Loucy (cell line): ENCODE results near the gene TIMM13.

Source experiments
- H2AFZ ChIP-seq: fragments of 200-600 bp; sonication (generic); 2 replicates; pipeline ENCODE4 v1.6.0; 2016; ENCODE audit warnings: antibody characterized with exemption, mild to moderate bottlenecking, low read length, moderate library complexity
- H3F3A ChIP-seq: fragments of 200-600 bp; 2 replicates; pipeline ENCODE4 v1.6.0; 2016; ENCODE audit warnings: antibody characterized with exemption, low read depth, mild to moderate bottlenecking
- H3K27me3 ChIP-seq: fragments of 200-600 bp; sonication (generic); 2 replicates; pipeline ENCODE4 v1.6.1; 2014; ENCODE audit warnings: low read length, mild to moderate bottlenecking; ENCODE audit not compliant: insufficient read depth, poor library complexity, severe bottlenecking
- H3K36me3 ChIP-seq: fragments of 200-600 bp; sonication (generic); 2 replicates; pipeline ENCODE4 v1.6.1; 2016; ENCODE audit warnings: low read length; ENCODE audit not compliant: insufficient read depth
- H3K4me1 ChIP-seq: fragments of 200-600 bp; sonication (generic); 2 replicates; pipeline ENCODE4 v1.5.1; 2014; ENCODE audit warnings: low read length, mild to moderate bottlenecking; ENCODE audit not compliant: insufficient read depth, poor library complexity, severe bottlenecking
- H3K4me2 ChIP-seq: fragments of 200-600 bp; sonication (generic); 2 replicates; pipeline ENCODE4 v1.6.0; 2014; ENCODE audit warnings: antibody characterized with exemption, low read length, low read depth, mild to moderate bottlenecking; ENCODE audit not compliant: poor library complexity, severe bottlenecking
- H3K4me3 ChIP-seq: fragments of 200-600 bp; sonication (generic); 2 replicates; pipeline ENCODE4 v1.5.1; 2014; ENCODE audit warnings: low read length, mild to moderate bottlenecking, mixed read lengths; ENCODE audit not compliant: poor library complexity, severe bottlenecking
- H3K79me2 ChIP-seq: fragments of 200-600 bp; sonication (generic); 2 replicates; pipeline ENCODE4 v1.6.1; 2014; ENCODE audit warnings: low read length; ENCODE audit not compliant: insufficient read depth
- H3K9ac ChIP-seq: fragments of 200-600 bp; sonication (generic); 2 replicates; pipeline ENCODE4 v1.6.0; 2014; ENCODE audit warnings: mild to moderate bottlenecking, low read depth, low read length, moderate library complexity; ENCODE audit not compliant: poor library complexity, severe bottlenecking
- H3K9me2 ChIP-seq: fragments of 200-600 bp; sonication (generic); replicated peaks from 2 replicates; pipeline ENCODE4 v1.6.1; 2016; ENCODE audit warnings: low read depth, low read length, mixed read lengths
- H3K9me3 ChIP-seq: fragments of 200-600 bp; sonication (generic); 2 replicates; pipeline ENCODE4 v1.6.1; 2014; ENCODE audit warnings: mild to moderate bottlenecking, antibody characterized with exemption, low read length, low read depth; ENCODE audit not compliant: insufficient read depth
- H4K20me1 ChIP-seq: fragments of 200-600 bp; sonication (generic); 2 replicates; pipeline ENCODE4 v1.6.0; 2014; ENCODE audit warnings: antibody characterized with exemption, low read length, mild to moderate bottlenecking; ENCODE audit not compliant: insufficient read depth, poor library complexity, severe bottlenecking
- EZH2phosphoT487 ChIP-seq: fragments of 200-600 bp; IDR thresholded peaks from 2 replicates; pipeline ENCODE4 v1.6.1; 2018; ENCODE audit warnings: antibody characterized with exemption, mild to moderate bottlenecking, moderate library complexity, borderline replicate concordance
- TF ChIP-seq, protein P1 (sequence below): fragments of 200-600 bp; sonication (generic); conservative IDR thresholded peaks from 2 replicates; pipeline ENCODE4 v1.5.1; 2014; ENCODE audit warnings: mild to moderate bottlenecking, antibody characterized with exemption, low read length

TIMM13 gene

DNA sequence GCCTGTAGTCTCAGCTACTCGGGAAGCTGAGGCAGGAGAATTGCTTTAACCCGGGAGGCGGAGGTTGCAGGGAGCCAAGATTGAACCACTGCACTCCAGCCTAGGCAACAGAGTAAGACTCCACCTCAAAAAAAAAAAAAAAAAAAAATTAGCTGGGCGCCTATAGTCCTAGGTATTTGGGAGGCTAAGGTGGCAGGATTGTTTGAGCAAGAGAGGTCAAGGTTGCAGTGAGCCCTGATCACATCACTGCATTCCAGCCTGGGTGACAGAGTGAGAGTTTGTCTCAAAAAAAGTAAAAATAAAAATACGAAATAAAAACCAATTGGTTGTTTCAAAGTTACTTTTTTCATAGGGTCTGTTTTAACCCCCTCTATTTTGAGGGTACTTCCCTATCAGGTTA is 30.7 kb upstream of the TIMM13 start:
- Histone ChIP-seq H3K9me2 (no peaks in the 10 kb centered on the region), H3K4me3 (no peak overlapping the region), H3F3A (0 out of 2 replicates have a peak, but pooled peaks cover 3% of the 10 kb centered on the region), H4K20me1 (peaks cover 31% of the 10 kb centered on the region), H3K9ac (no peak overlapping the region), H3K4me2 (no peak overlapping the region), H3K36me3 (no peaks in the 10 kb centered on the region), H3K9me3 (no peaks in the 10 kb centered on the region), H3K79me2 (peaks cover 42% of the 10 kb centered on the region), H3K27me3 (peaks cover 6% of the 10 kb centered on the region), H2AFZ (no peak overlapping the region), H3K4me1 (peaks cover 23% of the 10 kb centered on the region)
- no peak for TF ChIP-seq EZH2phosphoT487

DNA sequence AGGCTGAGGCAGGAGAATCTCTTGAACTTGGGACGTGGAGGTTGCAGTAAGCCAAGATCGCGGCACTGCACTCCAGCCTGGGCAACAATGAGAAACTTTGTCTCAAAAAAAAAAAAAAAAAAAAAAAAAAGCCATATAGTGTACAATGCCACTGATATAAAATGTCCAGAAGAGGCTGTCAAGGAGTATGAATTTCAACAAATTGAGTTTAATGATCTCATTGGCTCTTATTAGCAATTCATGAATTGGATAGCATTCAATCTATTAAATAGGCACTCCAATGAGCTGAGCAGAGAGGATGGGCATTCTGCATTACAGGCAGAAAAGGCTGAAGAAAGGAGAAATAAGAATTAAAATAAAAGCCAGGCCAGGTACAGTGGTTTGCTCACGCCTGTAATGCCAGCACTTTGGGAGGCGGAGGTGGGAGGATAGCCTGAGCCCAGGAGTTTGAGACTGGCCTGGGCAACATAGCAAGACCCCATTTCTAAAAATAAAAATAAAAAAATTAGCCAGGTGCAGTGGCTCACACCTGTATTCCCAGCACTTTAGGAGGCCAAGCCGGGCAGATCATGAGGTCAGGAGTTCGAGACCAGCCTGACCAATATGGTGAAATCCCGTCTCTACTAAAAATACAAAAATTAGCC is 30.1 kb upstream of the TIMM13 start:
- TF ChIP-seq, protein P1, sequence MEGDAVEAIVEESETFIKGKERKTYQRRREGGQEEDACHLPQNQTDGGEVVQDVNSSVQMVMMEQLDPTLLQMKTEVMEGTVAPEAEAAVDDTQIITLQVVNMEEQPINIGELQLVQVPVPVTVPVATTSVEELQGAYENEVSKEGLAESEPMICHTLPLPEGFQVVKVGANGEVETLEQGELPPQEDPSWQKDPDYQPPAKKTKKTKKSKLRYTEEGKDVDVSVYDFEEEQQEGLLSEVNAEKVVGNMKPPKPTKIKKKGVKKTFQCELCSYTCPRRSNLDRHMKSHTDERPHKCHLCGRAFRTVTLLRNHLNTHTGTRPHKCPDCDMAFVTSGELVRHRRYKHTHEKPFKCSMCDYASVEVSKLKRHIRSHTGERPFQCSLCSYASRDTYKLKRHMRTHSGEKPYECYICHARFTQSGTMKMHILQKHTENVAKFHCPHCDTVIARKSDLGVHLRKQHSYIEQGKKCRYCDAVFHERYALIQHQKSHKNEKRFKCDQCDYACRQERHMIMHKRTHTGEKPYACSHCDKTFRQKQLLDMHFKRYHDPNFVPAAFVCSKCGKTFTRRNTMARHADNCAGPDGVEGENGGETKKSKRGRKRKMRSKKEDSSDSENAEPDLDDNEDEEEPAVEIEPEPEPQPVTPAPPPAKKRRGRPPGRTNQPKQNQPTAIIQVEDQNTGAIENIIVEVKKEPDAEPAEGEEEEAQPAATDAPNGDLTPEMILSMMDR = no peak; the same call in 1 of the 2 replicates
- TF ChIP-seq EZH2phosphoT487 = no peak
- peak overlapping the region; percentile 89 for H3K4me2 ChIP-seq
- H2AFZ ChIP-seq = peak overlapping the region; percentile 85

DNA sequence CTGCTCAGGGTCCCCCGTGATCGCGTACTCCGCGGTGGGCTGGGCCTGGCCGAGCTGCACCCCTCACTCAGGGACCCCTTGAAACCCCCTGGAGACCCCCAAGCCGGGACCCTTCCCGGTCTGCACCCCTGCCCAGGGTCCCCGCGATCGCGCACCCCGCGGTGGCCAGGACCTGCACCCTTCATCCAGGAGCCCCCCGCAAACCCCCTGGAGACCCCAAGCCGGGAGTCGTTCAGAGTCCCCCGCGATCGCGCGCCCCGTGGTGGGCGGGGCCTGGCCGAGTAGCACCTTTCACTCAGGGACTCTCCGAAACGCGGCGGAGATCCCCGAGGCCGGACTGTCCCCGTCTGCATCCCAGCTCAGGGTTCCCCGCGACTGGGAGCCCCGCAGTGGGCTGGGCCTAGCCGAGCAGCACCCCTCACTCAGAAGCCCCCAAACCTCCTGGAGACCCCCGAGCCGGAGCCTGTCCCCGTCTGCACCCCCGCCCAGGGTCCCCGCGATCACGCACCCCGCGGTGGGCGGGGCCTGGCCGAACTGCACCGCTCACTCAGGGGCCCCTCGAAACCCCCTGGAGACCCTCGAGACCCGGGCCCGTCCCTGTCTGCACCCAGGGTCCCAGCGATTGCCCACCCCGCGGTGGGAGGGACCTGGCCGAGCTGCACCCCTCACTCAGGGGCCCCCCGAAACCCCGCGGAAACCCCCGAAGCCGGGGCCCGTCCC is 28.6 kb upstream of the TIMM13 start:
- H3K4me1 ChIP-seq = peaks cover 23% of the 10 kb centered on the region
- peak overlapping the region; percentile 89 for H3K4me3 ChIP-seq
- H3K36me3 ChIP-seq = no peaks in the 10 kb centered on the region
- TF ChIP-seq EZH2phosphoT487 = no peak
- TF ChIP-seq, protein P1 = no peak
- peaks cover 62% of the 10 kb centered on the region for H3K79me2 ChIP-seq
- H2AFZ ChIP-seq = peak overlapping the region; percentile 15; the same call in 1 of the 2 replicates
- 0 out of 2 replicates have a peak, but pooled peaks cover 3% of the 10 kb centered on the region for H3F3A ChIP-seq
- peaks cover 42% of the 10 kb centered on the region for H4K20me1 ChIP-seq
- H3K4me2 ChIP-seq = peak overlapping the region; percentile 100
- peak overlapping the region; percentile 92 for H3K9ac ChIP-seq
- no peaks in the 10 kb centered on the region for H3K9me2 ChIP-seq
- H3K9me3 ChIP-seq = no peaks in the 10 kb centered on the region
- peaks cover 6% of the 10 kb centered on the region for H3K27me3 ChIP-seq

More for the DNA sequence above, 30.1 kb upstream of the TIMM13 start:
- Histone ChIP-seq H3K9me3 (no peaks in the 10 kb centered on the region), H3F3A (0 out of 2 replicates have a peak, but pooled peaks cover 3% of the 10 kb centered on the region), H3K4me1 (peaks cover 23% of the 10 kb centered on the region), H3K9ac (peak overlapping the region; percentile 69), H3K79me2 (peaks cover 47% of the 10 kb centered on the region), H4K20me1 (peaks cover 36% of the 10 kb centered on the region), H3K27me3 (peaks cover 6% of the 10 kb centered on the region), H3K36me3 (no peaks in the 10 kb centered on the region), H3K9me2 (no peaks in the 10 kb centered on the region), H3K4me3 (peak overlapping the region; percentile 72)
